Peyer's patch (tissue), 4 donors: Measurements from ENCODE around the gene ORC5. TPM values are rescaled to one million over a fixed set of nuclear protein-coding genes. Genes with fewer than 3 reads are reported as not detected.

Experiments
- DNase-seq, 3 donors: peaks; one replicate each; pipeline ENCODE4 v3.0.0-alpha.2; 2017 to 2019
- H3K27ac ChIP-seq, 4 donors: fragments of 200-600 bp; sonication (generic); one replicate each; pipeline ENCODE4 v1.5.1; 2016 to 2019
- H3K27me3 ChIP-seq, 2 donors: fragments of 200-600 bp; sonication (generic); one replicate each; pipeline ENCODE4 v1.5.1; 2019
- H3K36me3 ChIP-seq, 3 donors: fragments of 200-600 bp; sonication (generic); one replicate each; pipeline ENCODE4 v1.5.1; 2016 to 2019
- H3K4me1 ChIP-seq, 4 donors: fragments of 200-600 bp; sonication (generic); one replicate each; pipeline ENCODE4 v1.5.1; 2016 to 2019
- H3K4me3 ChIP-seq, 4 donors: fragments of 200-600 bp; sonication (generic); 1 replicate in 3 of 4; 2 replicates in 1 of 4; pipeline ENCODE4 v1.5.1; 2016 to 2019; ENCODE audit warnings: mild to moderate bottlenecking in 1 of 4
- H3K9me3 ChIP-seq, 4 donors: fragments of 200-600 bp; sonication (generic); one replicate each; pipeline ENCODE4 v1.5.1; 2016 to 2019; ENCODE audit warnings: mild to moderate bottlenecking in 1 of 4
- POLR2A ChIP-seq, 2 donors: fragments of 450-650 bp; IDR thresholded peaks; one replicate each; pipeline ENCODE4 v1.5.1; 2017; ENCODE audit warnings: antibody characterized with exemption in 2 of 2, mild to moderate bottlenecking in 2 of 2, moderate library complexity in 2 of 2
- total RNA-seq, 4 donors: library from RNA; depleted of rRNA; stranded (reverse); fragments of >200 nt; gene quantifications; one replicate each; pipeline ENCODE4 v1.1.0, GENCODE V29; 2016
- TF ChIP-seq, protein P1 (sequence below), 6 experiments: fragments of 450-650 bp in 4 of 6; fragments of 200-600 bp in 2 of 6; sonication (generic) in 1 of 6; IDR thresholded peaks; one replicate each; pipeline ENCODE4 v1.5.1; 2017 to 2019; ENCODE audit warnings: antibody characterized with exemption in 6 of 6, mild to moderate bottlenecking in 3 of 6, moderate library complexity in 1 of 6

The ORC5 gene
- total RNA-seq, 4 donors from 2014 or later = 10.7 to 41.2 (median 18.0) TPM

DNA sequence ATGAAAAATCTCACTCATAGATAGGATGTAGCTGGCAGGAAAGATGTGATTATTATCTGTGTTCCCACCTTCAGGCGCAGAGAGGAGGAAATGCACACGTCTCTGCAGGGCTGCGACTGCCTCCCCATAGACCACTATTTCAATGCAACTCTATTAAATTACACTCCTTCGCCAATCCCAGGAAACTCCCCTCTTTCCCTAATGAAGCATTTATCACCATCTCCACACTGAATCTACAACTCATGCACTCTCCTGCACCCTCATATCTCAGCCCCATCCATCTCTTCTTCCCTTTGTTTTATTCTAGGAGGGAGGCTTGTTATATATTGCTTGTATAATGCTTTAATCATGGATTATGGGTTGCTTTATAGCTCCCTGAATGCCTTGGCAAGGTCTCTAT, 116.6 kb downstream of the ORC5 start:
- Histone ChIP-seq H3K27me3 (no peaks in the 10 kb centered on the region), H3K36me3 (no peaks in the 10 kb centered on the region), H3K4me3 (no peak overlapping the region), H3K4me1 (no peaks in the 10 kb centered on the region), H3K27ac (no peak overlapping the region), H3K9me3 (no peaks in the 10 kb centered on the region)
- no peak for DNase-seq
- TF ChIP-seq, protein P1, sequence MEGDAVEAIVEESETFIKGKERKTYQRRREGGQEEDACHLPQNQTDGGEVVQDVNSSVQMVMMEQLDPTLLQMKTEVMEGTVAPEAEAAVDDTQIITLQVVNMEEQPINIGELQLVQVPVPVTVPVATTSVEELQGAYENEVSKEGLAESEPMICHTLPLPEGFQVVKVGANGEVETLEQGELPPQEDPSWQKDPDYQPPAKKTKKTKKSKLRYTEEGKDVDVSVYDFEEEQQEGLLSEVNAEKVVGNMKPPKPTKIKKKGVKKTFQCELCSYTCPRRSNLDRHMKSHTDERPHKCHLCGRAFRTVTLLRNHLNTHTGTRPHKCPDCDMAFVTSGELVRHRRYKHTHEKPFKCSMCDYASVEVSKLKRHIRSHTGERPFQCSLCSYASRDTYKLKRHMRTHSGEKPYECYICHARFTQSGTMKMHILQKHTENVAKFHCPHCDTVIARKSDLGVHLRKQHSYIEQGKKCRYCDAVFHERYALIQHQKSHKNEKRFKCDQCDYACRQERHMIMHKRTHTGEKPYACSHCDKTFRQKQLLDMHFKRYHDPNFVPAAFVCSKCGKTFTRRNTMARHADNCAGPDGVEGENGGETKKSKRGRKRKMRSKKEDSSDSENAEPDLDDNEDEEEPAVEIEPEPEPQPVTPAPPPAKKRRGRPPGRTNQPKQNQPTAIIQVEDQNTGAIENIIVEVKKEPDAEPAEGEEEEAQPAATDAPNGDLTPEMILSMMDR (IDR thresholded peaks at IDR 0.05) = no peak
- TF ChIP-seq POLR2A (IDR thresholded peaks at IDR 0.05) = no peak

DNA sequence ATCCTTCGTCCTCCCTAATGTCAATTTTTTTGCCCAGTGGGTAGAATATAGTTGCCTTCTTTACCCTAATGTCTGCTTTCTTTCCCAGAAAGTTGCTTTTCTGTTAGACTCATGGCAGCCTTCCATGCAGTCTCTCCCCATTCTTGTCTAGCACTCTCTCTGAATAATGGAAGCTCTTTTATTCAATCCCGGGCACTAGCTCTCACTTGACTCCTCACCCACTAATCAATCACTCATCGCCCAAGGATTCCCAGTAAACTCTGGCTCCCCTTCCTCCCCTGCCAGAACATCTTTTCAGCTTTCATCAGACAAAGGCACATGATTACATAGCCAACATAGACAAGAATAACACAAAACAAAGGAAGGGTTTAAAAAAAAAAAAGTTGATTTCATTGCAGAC, 118.2 kb downstream of the ORC5 start:
- DNase-seq = no peak
- Histone ChIP-seq H3K4me1 (no peaks in the 10 kb centered on the region), H3K27ac (no peak overlapping the region), H3K9me3 (no peaks in the 10 kb centered on the region), H3K27me3 (no peaks in the 10 kb centered on the region), H3K4me3 (no peak overlapping the region), H3K36me3 (no peaks in the 10 kb centered on the region)
- TF ChIP-seq, protein P1 (IDR thresholded peaks at IDR 0.05) = no peak
- no peak for TF ChIP-seq POLR2A (IDR thresholded peaks at IDR 0.05)

- no peaks in the 10 kb centered on the region for H3K36me3 ChIP-seq
- no peaks in the 10 kb centered on the region for H3K27me3 ChIP-seq
- no peak overlapping the region for H3K27ac ChIP-seq
- H3K4me1 ChIP-seq = no peaks in the 10 kb centered on the region
- no peaks in the 10 kb centered on the region for H3K9me3 ChIP-seq
- TF ChIP-seq, protein P1 (IDR thresholded peaks at IDR 0.05) = no peak
- TF ChIP-seq POLR2A (IDR thresholded peaks at IDR 0.05) = no peak
- no peak for DNase-seq
- H3K4me3 ChIP-seq = no peak overlapping the region
Observed at GRCh38 chr7:104089061-104089460, 118.8 kb downstream of the ORC5 start.

Other genes with a start within 250 kb of the ORC5 start
- gene RELN, start 218.4 kb downstream of the ORC5 start, total RNA-seq = 1 to 10 TPM; 1.7 to 3.9 (median 3.2) TPM
- not detected for gene LHFPL3, start 120.6 kb upstream of the ORC5 start, total RNA-seq